Caco-2 (cell line): ENCODE data around the gene SGMS1. TPM values are rescaled to one million over a fixed set of nuclear protein-coding genes. Genes with fewer than 3 reads are reported as not detected.

ENCODE experiments used
- BruUV-seq: library from RNA; stranded (reverse); fragments of 400-500 nt; replicated peaks from 2 replicates; lab custom pipeline; 2021; lab: Mats Ljungman, UMichigan
- CTCF ChIA-PET: fragments of 300-600 bp; sonication (Branson Sonifier 250); formaldehyde crosslinking; loops from one replicate; lab custom pipeline; 2022; ENCODE audit warnings: antibody characterized with exemption; lab: Charles Lee
- POLR2A ChIA-PET: fragments of 300-600 bp; sonication (Branson Sonifier 250); formaldehyde crosslinking; loops from one replicate; lab custom pipeline; 2022; ENCODE audit warnings: antibody characterized with exemption; lab: Charles Lee
- DNase-seq, 2 experiments: peaks; one replicate each; pipeline versions ENCODE4 v3.0.0 to v3.0.0-alpha.2; 2020 to 2022
- H3K27me3 ChIP-seq: replicated peaks from 2 replicates; pipeline ENCODE4 v1.6.0; 2011; ENCODE audit warnings: low read length; ENCODE audit not compliant: control insufficient read depth, insufficient read depth
- H3K36me3 ChIP-seq: 2 replicates; pipeline ENCODE4 v1.5.1; 2011; ENCODE audit warnings: low read length; ENCODE audit not compliant: control insufficient read depth, insufficient read depth
- H3K4me1 ChIP-seq: fragments of 250-450 bp; sonication (Bioruptor Pico); 2 replicates; pipeline ENCODE4 v1.5.1; 2020; ENCODE audit warnings: mild to moderate bottlenecking
- H3K4me3 ChIP-seq: 2 replicates; pipeline ENCODE4 v1.5.1; 2011; ENCODE audit warnings: low read depth, mild to moderate bottlenecking, control low read depth, low read length
- H3K9me3 ChIP-seq: fragments of 250-450 bp; sonication (Bioruptor Pico); 2 replicates; pipeline ENCODE4 v1.5.1; 2020; ENCODE audit warnings: mild to moderate bottlenecking, moderate library complexity
- H3K27ac Mint-ChIP-seq: one replicate; pipeline ENCODE4 v1.8.0; 2022; ENCODE audit warnings: mixed read lengths; ENCODE audit not compliant: unreplicated experiment
- H3K27me3 Mint-ChIP-seq: one replicate; pipeline ENCODE4 v1.8.0; 2022; ENCODE audit warnings: mixed read lengths; ENCODE audit not compliant: insufficient read depth, unreplicated experiment
- H3K36me3 Mint-ChIP-seq: one replicate; pipeline ENCODE4 v1.8.0; 2022; ENCODE audit warnings: mild to moderate bottlenecking, mixed read lengths; ENCODE audit not compliant: insufficient read depth, unreplicated experiment
- H3K4me1 Mint-ChIP-seq: one replicate; pipeline ENCODE4 v1.8.0; 2022; ENCODE audit warnings: low read depth, mixed read lengths; ENCODE audit not compliant: unreplicated experiment
- H3K4me3 Mint-ChIP-seq: one replicate; pipeline ENCODE4 v1.8.0; 2022; ENCODE audit warnings: mild to moderate bottlenecking, moderate library complexity, mixed read lengths; ENCODE audit not compliant: unreplicated experiment
- H3K9me3 Mint-ChIP-seq: one replicate; pipeline ENCODE4 v1.8.0; 2022; ENCODE audit warnings: mixed read lengths; ENCODE audit not compliant: unreplicated experiment
- intact Hi-C: fragments of 100-400 bp; cut with micrococcal nuclease; formaldehyde crosslinking; loops from one replicate; pipeline ENCODE4 v1.10.0; 2022; ENCODE audit not compliant: unreplicated experiment
- total RNA-seq: library from RNA; stranded (reverse); gene quantifications from 2 replicates; pipeline ENCODE4 v1.2.3, GENCODE V29; 2022
- TF ChIP-seq, protein P1 (sequence below), 2 experiments: fragments of 200-600 bp in 1 of 2; IDR thresholded peaks; 1 replicate in 1 of 2; 2 replicates in 1 of 2; pipeline versions ENCODE4 v1.5.1 to v1.8.0; 2011 to 2022; ENCODE audit warnings: antibody characterized with exemption in 1 of 2, control low read depth in 1 of 2, inconsistent platforms in 1 of 2, low read depth in 1 of 2, low read length in 1 of 2, mild to moderate bottlenecking in 1 of 2, moderate library complexity in 1 of 2; ENCODE audit not compliant: insufficient read depth in 1 of 2, severe bottlenecking in 1 of 2, unreplicated experiment in 1 of 2

Gene SGMS1
- total RNA-seq, 1 experiment from 2014 or later = 30.5 TPM

DNA sequence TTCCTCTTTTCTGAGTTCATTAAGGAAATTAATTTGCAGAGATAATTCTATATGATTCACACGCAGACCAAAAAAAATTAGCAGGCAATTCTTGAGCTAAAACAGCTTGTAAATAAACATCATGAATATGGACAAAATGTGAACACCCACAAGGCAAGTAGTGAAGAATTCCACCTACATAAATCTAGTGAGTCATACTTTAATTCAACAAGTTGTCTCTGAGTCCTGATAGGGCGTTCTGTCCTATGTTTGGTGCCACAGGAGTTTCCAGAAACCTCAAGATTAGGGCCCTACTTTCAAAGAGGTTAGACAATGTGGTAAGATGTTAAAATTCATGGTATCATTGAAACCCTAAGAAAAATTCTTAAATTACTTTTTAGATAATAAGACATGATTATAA, 122.3 kb downstream of the SGMS1 start:
- no peaks in the 10 kb centered on the region for H3K9me3 Mint-ChIP-seq
- intact Hi-C loops = no loop called here
- H3K36me3 Mint-ChIP-seq = no peaks in the 10 kb centered on the region
- no peak overlapping the region for H3K27ac Mint-ChIP-seq
- DNase-seq = no peak
- H3K27me3 Mint-ChIP-seq = no peaks in the 10 kb centered on the region
- Histone ChIP-seq H3K9me3 (no peaks in the 10 kb centered on the region), H3K4me1 (no peaks in the 10 kb centered on the region), H3K36me3 (no peaks in the 10 kb centered on the region), H3K4me3 (no peak overlapping the region), H3K27me3 (no peaks in the 10 kb centered on the region)
- BruUV-seq = no TSS peak
- no peak overlapping the region for H3K4me3 Mint-ChIP-seq
- CTCF ChIA-PET = no interaction called here
- POLR2A ChIA-PET = no interaction called here
- no peaks in the 10 kb centered on the region for H3K4me1 Mint-ChIP-seq
- TF ChIP-seq, protein P1, sequence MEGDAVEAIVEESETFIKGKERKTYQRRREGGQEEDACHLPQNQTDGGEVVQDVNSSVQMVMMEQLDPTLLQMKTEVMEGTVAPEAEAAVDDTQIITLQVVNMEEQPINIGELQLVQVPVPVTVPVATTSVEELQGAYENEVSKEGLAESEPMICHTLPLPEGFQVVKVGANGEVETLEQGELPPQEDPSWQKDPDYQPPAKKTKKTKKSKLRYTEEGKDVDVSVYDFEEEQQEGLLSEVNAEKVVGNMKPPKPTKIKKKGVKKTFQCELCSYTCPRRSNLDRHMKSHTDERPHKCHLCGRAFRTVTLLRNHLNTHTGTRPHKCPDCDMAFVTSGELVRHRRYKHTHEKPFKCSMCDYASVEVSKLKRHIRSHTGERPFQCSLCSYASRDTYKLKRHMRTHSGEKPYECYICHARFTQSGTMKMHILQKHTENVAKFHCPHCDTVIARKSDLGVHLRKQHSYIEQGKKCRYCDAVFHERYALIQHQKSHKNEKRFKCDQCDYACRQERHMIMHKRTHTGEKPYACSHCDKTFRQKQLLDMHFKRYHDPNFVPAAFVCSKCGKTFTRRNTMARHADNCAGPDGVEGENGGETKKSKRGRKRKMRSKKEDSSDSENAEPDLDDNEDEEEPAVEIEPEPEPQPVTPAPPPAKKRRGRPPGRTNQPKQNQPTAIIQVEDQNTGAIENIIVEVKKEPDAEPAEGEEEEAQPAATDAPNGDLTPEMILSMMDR (IDR thresholded peaks at IDR 0.05; ENCODE audit: insufficient read depth in 1 of 2, low read depth in 1 of 2, low read length in 1 of 2, severe bottlenecking in 1 of 2, unreplicated experiment in 1 of 2) = no peak

- no peaks in the 10 kb centered on the region for H3K27me3 ChIP-seq
- no peaks in the 10 kb centered on the region for H3K27me3 Mint-ChIP-seq
- intact Hi-C loops = no loop called here
- BruUV-seq = no TSS peak
- no peak for DNase-seq
- no peaks in the 10 kb centered on the region for H3K9me3 Mint-ChIP-seq
- H3K36me3 Mint-ChIP-seq = no peaks in the 10 kb centered on the region
- no peak overlapping the region for H3K4me3 ChIP-seq
- ChIA-PET CTCF (no interaction called here), POLR2A (no interaction called here)
- no peaks in the 10 kb centered on the region for H3K4me1 ChIP-seq
- H3K4me1 Mint-ChIP-seq = no peaks in the 10 kb centered on the region
- no peaks in the 10 kb centered on the region for H3K9me3 ChIP-seq
- no peak overlapping the region for H3K4me3 Mint-ChIP-seq
- TF ChIP-seq, protein P1 (IDR thresholded peaks at IDR 0.05; ENCODE audit: insufficient read depth in 1 of 2, low read depth in 1 of 2, low read length in 1 of 2, severe bottlenecking in 1 of 2, unreplicated experiment in 1 of 2) = no peak
- H3K36me3 ChIP-seq = no peaks in the 10 kb centered on the region
- no peak overlapping the region for H3K27ac Mint-ChIP-seq
Measured at GRCh38 chr10:50498465-50498864, 125.3 kb downstream of the SGMS1 start.

- Mint-ChIP-seq H3K4me3 (no peak overlapping the region), H3K4me1 (no peaks in the 10 kb centered on the region), H3K27me3 (no peaks in the 10 kb centered on the region), H3K36me3 (no peaks in the 10 kb centered on the region), H3K27ac (no peak overlapping the region), H3K9me3 (no peaks in the 10 kb centered on the region)
- no peak for DNase-seq
- Histone ChIP-seq H3K36me3 (no peaks in the 10 kb centered on the region), H3K9me3 (no peaks in the 10 kb centered on the region), H3K4me1 (no peaks in the 10 kb centered on the region), H3K4me3 (no peak overlapping the region), H3K27me3 (no peaks in the 10 kb centered on the region)
- TF ChIP-seq, protein P1 (IDR thresholded peaks at IDR 0.05; ENCODE audit: insufficient read depth in 1 of 2, low read depth in 1 of 2, low read length in 1 of 2, severe bottlenecking in 1 of 2, unreplicated experiment in 1 of 2) = no peak
- intact Hi-C loops = no loop called here
- ChIA-PET CTCF (no interaction called here), POLR2A (no interaction called here)
- no TSS peak for BruUV-seq
Measured at GRCh38 chr10:50497758-50498157, 126.0 kb downstream of the SGMS1 start.
